Stimulated activated CD4-positive, alpha-beta T cell treated with anti-CD3 and anti-CD28 coated beads, Interleukin-1b, Interleukin-23, amount 100 ng/mL, for 24 hours (primary cell): Measurements from ENCODE around the gene ZNF234.
A peak's percentile ranks its signal among the peaks of the same experiment; 100 is the strongest.
"Not testable (repeated sequence)": the region's sequence is repeated elsewhere in the genome, so short reads cannot be mapped to it uniquely, and the experiment has no call there.

Source experiments
- DNase-seq, 4 experiments: peaks; one replicate each; pipeline ENCODE4 v3.0.0-alpha.2; 2020; ENCODE audit warnings: low read depth in 4 of 4, low spot score in 1 of 4

Gene ZNF234

DNA sequence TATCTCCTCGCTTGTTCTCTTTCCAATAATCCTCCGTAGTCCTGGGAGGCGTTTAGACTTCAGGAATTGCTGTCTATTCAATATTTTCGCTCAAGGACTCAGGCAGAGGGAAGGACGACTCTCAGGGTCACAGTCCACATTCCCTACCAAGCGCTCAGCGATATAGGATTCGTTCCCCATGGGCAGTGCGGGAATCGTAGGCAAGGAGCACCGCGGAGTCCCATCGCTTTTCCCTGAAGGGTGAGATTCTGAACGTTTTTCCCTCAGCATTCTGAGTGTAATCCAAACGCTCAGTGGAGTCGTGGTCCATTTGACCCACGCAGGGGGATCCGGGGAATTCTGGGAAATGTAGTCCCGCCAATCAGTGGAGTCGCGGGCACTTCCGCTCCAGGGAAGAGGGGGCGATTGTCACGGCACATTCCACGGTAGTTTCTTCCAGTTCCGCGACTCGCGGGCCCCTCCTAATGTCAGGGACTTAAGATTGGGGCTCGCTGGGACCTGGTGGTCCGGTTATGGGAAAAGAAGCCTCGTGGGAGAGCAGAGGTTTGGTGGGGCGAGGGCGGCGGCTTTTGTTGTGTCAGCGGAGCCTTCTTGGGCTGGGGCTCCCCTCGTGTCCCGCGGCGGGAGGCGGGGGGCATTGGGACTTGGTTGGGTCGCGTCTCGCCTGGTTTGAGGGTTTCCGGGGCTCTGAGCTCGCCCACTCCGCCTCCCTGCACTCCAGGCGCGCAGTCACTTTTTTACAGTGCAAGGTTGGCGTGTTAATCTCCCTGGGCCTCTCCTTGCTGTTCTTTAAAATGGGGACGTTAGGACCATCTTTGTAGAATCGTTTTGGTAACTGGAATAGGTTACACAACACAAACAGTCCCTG lies at the start of gene ZNF234:
Gene ZNF234 (plus strand): TSS at position 364 of the 868 bp plus-strand sequence. CDS start 3,079 bp downstream, outside the sequence.
- peak; percentile 34 to 55 (median 47) for DNase-seq

DNA sequence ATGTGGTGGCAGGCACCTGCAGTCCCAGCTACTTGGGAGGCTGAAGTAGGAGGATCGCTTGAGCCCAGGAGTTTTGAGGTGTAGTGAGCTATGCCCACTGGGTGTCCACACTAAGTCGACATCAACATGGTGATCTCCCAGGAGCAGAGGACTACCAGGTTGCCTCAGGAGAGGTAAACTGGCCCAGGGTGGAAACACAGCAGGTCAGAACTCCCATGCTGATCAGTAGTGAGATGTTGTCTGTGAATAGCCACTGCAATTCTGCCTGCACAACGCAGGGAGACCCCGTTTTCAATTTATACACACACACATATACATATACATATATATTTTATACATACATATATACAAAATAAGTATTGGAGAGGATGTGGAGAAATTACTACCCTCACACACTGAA lies 49.2 kb upstream of the ZNF234 start:
- DNase-seq, result no peak

DNA sequence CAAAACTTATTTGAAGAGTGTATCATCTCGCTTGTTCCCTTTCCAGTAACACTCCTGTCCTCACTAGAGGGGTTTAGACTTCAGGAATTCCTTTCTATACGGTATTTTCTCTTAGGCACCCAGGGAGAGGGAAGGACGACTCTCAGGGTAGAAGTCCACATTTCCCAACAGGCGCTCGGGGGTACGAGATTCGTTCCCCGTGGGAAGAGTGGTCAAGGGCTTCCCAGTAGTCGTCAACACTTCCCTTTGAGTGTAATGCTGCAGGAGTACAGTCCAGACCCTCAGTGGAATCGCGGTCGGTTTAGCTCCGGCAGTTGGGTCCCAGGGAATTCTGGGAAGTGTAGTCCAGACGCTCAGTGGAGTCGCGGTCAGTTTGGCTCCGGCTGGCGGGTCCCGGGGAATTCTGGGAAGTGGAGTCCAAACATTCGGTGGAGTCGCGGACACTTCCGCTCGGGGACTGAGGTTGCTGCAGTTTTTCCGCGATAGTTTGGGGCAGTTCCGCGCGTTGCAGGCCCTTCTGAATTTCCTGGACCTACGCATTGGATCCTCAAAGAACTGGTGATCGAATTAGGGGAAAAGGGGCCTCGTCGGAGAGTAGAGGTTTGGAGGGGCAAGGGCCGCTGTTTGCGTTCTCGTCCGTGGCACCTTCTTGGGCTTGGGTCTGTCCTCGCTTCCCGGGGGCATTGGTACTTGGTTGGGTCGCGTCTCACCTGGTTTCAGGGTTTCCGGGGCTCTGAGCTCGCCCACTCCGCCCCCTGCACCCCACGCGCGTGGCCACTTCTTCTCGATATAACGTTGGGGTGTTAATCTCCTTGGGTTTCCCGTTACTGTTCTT lies 47.2 kb upstream of the ZNF234 start, which contains the start of gene ZNF224:
Gene ZNF224 (plus strand): TSS at position 431 of the 835 bp plus-strand sequence. CDS start 3,513 bp downstream, outside the sequence.
- DNase-seq, result peak; percentile 51 to 76 (median 70)

DNA sequence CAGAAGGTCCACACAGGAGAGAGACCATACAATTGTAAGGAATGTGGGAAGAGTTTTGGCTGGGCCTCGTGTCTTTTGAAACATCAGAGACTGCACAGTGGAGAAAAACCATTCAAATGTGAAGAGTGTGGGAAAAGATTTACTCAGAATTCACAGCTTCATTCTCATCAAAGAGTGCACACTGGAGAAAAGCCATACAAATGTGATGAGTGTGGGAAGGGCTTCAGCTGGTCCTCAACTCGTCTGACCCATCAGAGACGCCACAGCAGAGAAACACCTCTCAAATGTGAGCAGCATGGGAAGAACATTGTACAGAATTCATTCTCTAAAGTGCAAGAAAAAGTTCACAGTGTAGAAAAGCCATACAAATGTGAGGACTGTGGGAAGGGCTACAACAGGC lies 33.6 kb upstream of the ZNF234 start:
- DNase-seq, result no peak

DNA sequence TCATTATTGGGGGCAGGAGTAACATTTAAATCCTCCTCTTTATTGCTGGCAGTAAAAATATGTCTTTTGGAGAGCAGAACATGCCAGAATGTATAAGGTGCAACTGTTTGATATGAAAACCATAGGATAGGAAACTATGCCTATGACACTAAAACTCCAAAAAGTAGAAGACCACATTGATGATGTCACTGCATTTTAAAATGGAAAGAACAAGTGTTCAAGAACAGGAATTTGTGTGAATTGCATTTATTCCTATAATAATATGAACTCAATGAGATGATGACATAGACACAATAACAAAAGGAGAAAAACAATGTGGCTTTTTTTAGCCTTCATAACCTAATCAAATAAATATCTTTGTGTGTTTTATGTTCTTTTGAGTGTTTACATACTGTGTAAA lies 31.9 kb upstream of the ZNF234 start:
- no peak for DNase-seq

DNA sequence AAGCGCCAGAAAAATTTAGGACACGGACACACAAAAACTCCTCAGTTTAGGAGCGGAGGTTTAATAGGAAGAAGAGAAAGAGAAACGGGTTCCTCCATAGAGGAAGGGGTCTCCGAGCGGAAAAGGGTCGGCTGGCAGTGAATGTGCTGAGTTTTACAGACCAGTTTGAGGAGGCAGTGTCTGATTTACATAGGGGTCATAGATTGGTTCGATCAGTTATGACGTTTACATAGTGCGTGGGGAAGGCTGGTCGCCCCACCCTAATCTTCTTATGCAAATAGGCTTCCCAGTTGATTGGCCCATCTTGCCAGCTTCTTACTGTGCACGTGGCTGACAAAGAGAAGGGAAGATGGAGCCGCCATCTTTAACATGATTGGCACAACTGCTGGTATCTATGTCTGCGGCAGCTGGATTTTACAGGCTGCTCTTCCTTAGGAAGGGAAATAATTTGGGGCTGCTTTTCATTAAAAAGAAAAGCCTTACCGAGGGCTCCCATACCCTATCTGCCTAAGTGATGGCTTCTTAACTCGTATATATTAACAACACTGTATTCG lies 29.4 kb upstream of the ZNF234 start:
- DNase-seq, result no peak

DNA sequence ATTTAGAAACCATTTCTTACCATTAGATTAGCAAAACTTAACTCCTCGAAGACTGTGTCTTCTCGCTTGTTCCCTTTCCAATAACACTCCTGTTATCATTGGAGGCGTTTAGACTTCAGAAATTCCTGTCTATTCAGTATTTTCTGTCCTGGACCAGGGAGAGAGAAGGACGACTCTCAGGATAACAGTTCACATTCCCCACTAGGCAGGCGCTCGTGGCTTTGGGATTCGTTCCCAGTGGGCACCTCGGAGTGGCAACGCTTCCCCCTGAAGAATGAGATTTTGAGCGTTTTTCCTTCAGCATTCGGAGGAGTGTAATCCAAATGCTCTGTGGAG lies 28.6 kb upstream of the ZNF234 start:
- DNase-seq, result no peak

DNA sequence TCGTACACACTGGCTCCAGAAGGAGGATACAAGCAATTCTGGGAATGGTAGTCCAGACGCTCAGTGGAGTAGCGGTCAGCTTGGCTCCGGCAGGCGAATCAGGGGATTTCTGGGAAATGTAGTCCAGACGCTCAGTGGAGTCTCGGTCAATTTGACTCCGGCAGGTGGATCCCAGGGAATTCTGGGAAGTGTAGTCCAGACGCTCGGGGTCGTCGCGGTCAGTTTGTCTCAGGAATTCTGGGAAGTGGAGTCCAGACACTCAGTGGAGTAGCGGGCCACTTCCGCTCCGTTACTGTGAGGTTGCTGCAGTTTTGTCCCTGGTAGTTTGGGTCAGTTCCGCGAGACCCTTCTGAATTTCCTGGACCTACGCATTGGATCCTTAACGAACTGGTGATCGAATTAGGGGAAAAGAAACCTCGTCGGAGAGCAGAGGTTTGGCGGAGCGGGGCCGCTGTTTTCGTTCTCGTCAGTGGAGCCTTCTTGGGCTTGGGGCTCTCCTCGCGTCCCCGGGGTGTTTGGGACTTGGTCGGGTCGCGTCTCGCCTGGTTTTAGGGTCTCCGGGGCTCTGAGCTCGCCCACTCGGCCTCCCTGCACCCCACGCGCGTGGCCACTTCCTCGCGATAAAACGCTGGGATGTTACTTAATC lies 28.1 kb upstream of the ZNF234 start, which contains the start of gene ZNF225:
Gene ZNF225 (plus strand): TSS at position 262 of the 646 bp plus-strand sequence. CDS start 2,429 bp downstream, outside the sequence.
- peak; percentile 52 to 75 (median 70) for DNase-seq

DNA sequence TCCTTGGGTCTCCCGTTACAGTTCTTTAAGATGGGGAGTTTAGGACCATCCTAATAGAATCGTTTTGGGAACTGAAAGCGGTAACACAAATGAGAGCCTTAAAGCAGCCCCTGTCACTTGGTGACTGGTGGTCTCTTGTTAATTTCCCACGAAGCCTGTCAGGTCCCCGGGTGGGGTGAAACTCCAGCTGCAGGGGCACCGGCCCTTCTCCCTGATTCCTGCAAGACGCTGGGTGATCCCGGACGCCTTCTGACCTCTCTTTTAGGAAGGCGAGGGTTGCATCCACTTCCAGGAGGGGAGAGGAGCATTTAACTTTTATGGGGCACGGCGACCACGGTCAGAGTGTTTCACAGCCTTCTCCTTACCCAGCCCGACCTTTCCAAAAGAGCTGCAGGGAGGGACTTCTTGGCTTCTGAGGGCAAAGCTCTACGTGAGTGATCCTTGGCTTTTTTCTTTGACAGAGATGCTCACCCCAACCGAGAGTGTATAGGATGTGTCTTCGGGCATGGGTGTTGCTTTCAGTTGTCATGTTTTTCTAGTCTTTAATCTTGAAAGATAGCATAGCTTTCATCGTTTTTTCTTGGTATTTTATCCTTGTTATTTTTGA lies 27.5 kb upstream of the ZNF234 start:
- DNase-seq, result no peak

DNA sequence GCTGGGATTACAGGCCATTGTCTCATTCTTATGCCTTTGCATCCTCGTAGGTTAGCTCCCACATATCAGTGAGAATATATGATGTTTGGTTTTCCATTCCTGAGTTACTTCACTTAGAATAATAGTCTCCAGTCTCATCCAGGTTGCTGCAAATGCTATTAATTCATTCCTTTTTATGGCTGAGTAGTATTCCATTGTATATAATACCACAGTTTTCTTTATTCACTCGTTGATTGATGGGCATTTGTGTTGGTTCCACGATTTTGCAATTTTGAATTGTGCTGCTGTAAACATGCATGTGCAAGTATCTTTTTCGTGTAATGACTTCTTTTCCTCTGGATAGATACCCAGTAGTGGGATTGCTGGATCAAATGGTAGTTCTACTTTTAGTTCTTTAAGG lies 20.2 kb upstream of the ZNF234 start:
- DNase-seq, result not testable (repeated sequence)

DNA sequence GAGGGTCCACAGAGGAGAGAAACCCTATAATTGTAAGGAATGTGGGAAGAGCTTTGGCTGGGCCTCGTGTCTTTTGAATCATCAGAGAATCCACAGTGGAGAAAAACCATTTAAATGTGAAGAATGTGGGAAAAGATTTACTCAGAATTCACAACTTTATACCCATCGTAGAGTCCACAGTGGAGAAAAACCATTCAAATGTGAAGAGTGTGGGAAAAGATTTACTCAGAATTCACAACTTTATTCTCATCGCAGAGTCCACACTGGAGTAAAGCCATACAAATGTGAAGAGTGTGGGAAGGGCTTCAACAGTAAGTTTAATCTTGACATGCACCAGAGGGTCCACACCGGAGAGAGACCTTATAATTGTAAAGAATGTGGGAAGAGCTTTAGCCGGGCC lies 9.4 kb upstream of the ZNF234 start:
- no peak for DNase-seq

DNA sequence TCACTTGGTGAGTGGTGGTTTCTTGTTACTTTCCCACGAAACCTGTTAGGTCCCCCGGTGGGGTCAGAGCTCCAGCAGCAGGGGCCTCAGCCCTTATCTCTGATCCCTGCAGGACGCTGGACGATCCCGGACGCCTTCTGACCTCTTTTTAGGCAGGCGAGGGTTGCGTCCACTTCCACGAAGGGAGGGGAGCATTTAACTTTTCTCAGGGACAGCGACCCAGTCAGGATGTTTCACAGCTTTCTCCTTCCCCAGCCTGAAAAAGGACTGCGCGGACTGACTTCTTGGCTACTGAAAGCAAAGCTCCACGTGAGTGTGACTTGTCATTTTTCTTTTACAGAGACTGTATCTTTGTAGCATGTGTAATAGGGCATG lies 692 bp downstream of the ZNF234 start:
- no peak for DNase-seq

DNA sequence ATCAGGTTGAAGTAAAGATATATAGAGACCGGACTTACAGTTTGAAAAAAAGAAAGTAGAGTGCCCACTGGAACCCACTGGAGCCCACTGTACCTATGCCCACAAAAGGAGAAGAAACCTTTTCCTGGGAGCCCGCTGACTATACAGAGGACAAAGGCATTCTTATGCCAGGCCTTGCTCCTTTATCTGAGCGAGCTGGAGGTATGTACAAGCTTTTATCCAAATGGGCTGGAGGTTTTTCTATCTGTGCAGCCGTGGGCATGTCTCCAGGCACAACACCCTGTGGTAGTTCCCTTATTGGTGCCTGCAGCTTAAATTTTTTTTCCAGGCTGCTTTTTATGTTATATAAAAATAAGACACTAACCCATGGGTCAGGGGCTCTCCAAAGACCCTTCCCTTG lies 8.4 kb downstream of the ZNF234 start:
- no peak for DNase-seq

DNA sequence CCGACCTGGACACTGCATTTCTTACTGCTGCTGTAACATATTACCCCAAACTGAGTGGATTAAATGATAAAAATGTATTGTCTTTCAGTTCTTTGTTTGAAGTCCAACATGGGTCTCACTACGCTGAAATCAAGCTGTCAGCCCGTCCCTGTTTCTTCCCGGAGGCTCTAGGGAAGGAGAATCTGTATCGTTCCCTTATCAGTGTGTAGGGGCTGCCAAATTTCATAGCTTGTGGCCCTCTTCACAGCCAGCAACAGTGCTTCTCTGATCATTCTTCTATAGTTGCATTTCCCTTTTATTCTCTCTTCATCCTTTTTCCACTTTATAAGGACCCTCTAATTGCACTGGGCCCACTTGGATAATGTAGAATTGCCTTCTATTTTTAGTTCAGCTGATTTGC lies 10.1 kb downstream of the ZNF234 start:
- no peak for DNase-seq

DNA sequence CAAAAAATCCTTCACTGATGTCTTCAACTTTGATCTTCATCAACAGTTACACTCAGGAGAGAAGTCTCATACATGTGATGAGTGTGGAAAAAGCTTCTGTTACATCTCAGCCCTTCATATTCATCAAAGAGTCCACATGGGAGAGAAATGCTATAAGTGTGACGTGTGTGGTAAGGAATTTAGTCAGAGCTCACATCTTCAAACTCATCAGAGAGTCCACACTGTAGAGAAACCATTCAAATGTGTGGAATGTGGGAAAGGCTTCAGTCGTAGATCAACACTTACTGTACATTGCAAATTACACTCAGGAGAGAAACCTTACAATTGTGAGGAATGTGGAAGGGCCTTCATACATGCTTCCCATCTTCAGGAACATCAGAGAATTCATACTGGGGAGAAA lies 15.1 kb downstream of the ZNF234 start:
- no peak for DNase-seq

DNA sequence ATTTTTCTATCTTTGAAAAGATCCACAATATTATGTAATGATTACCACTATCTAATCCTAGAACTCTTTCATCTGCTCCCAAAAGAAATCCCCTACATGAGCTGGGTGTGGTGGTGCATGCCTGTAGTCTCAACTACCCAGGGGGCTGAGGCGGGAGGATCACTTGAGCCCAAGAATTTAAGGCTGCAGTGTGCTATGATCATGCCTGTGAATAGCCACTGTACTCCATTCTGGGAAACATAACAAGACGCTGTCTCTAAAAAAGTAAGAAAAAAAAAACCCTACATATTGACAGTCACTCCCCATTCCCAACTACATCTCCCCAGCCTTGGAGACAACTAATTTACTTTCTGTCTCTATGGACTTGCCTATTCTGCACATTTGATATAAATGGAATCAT lies 22.4 kb downstream of the ZNF234 start:
- DNase-seq, result no peak

DNA sequence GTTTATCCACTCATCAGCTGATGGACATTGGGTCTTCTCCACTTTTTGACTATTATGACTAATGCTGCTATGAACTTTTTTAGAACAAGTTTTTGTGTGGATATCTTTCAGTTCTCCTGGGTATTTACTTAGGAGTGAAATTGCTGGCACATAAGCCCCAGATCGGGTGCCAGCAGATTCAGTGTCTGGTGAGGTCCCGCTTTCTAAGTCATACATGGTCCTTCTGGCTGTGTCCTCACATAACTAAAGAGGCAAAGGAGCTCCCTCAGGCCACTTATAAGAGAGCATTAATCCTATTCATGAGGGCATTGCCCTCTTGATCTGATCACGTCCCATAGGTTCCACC lies 22.9 kb downstream of the ZNF234 start:
- no peak for DNase-seq

DNA sequence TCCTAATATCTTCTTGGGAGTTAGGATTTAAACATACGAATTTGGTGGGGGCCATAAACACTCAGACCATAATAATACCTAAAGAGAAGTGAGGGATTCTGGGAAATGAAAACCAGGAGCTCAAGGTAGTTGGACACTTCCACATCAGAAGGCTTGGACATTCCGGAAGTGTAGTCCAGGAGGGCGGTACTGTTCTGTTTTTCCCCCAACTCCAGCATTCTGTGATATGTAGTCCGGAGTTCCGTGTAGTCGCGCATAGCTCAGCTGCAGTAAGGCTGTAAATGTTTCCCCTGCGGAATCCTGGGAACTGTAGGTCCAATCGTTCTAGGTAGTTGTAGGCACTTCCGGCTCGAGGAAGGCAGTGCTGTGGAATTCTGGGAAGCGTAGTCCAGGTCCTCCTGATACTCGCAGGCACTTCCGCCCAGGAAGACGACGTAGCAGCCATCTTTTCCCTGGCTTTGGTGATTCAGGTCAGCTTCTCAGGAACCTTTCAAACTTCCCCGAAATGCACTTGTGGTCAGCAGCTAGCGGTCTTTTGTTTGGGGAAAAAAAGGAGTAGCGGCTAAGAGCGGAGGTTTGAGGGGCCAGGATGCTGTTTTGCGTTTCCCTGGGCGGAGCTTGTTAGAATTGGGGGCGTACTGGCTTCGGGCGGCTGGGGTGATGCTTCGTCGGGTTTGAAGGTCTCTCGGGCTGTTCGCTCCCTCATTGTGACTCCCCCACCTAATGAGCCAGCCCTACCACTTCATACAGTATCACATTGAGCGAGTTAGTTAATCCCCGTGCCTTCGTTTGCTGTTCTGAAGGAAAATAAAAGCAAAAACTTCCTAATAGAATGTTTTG lies 23.5 kb downstream of the ZNF234 start, which contains the start of gene ZNF226:
Gene ZNF226 (plus strand): TSS at position 428 of the 840 bp plus-strand sequence. CDS start 4,981 bp downstream, outside the sequence.
- DNase-seq, result peak; percentile 42 to 68 (median 56)

DNA sequence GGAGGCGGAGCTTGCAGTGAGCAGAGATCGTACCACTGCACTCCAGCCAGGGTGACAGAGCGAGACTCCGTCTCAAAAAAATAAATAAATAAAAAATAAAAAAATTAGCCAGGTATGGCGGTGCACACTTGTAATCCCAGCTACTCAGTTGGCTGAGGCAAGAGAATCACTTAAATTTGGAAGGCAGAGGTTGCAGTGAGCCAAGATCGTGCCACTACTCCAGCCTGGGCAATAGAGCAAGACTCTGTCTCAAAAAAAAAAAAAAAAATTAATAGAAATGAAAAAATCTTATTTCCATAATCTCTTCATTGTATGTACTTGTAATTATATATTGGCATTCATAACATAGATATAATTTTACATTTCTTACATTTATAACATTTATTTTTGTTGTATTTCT lies 29.3 kb downstream of the ZNF234 start:
- DNase-seq, result not testable (repeated sequence)

DNA sequence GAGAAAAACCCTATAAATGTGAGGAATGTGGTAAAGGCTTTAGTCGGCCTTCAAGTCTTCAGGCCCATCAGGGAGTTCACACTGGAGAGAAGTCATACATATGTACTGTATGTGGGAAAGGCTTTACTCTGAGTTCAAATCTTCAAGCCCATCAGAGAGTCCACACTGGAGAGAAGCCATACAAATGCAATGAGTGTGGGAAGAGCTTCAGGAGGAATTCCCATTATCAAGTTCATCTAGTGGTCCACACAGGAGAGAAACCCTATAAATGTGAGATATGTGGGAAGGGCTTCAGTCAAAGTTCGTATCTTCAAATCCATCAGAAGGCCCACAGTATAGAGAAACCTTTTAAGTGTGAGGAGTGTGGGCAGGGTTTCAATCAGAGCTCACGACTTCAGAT lies 35.2 kb downstream of the ZNF234 start:
- no peak for DNase-seq
